LNCAP (cell line): ENCODE data around the gene JARID2.

Source experiments
- CTCF ChIP-seq: fragments of 450-650 bp; IDR thresholded peaks from 2 replicates; pipeline ENCODE4 v1.5.1; 2017; ENCODE audit warnings: mild to moderate bottlenecking

Gene JARID2

GRCh38 chr6:15399641-15400470 lies 154.0 kb downstream of the JARID2 start:
- no peak for TF ChIP-seq CTCF

DNA sequence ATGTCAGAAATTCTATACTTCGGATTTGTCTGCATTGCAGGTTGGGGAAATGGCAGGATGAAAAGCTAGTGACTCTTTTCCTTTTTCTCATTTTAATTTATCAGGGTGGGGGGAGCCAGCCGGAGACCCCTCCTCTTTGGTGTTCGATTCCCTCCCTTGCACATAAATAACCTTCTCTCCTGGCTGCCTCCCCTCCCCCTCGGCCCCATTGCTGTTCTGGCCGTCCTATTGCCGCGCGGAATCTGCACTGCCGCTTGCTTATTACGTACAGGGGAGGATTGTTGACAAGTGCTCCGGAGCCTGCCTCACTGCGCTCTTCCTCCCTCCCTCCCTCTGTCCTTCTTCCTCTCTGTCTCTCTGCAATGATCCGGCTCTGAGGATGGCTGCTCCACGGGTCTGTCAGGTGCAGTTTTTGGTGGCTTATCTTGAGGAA lies 154.7 kb downstream of the JARID2 start:
- no peak for TF ChIP-seq CTCF

DNA sequence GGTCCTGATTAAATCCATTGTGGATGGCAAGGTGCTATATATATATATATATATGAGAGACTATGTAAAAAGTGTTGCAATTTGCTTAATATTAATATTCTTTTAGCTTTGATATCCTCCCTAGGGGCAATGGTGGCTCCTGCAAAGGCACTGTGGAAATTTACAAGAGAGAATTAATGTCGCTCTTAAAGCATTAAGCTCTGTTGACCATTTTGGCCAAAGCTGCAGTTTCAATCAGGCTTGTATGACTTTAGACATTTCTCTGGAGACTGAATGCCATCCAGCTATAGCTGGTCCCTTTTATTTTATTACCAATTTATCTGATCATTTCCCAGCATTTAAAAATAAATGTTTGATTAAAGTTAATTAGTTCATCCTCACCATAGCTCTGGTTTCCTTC lies 155.3 kb downstream of the JARID2 start:
- no peak for TF ChIP-seq CTCF

- TF ChIP-seq CTCF, result no peak
Observed at GRCh38 chr6:15401769-15402250, 155.9 kb downstream of the JARID2 start.

DNA sequence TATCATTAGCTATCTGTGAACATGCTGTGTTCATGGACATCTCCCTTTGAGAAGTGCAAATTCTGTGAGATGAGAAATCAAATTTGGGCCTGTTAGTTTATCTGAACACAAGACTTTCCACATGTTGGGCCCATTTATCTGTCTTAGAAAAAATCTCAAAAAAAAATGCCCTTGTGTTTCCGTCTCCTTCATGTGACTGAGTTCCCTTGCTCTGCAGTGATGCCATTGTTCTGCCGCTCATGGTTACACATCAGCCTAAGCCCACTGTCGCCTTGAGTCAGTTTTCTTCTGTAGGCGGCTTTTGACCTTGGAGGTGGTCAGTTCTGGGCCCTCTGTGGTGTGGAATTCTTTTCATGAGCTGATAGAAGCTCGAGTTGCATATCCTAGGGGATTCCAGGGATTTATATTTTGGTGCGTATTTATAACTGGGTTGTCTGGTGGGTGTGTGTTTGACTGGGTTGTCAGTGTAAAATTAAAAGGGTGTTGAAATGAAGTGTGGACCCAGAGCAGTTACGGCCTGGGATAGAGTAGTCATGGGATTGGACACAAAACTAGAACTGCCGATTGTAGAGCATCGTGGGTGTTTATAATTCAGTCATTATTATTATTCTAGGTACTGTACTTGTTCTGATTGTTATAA lies 156.7 kb downstream of the JARID2 start:
- TF ChIP-seq CTCF, result no peak

- TF ChIP-seq CTCF, result no peak
Observed at GRCh38 chr6:15403094-15403755, 157.4 kb downstream of the JARID2 start.

- TF ChIP-seq CTCF, result no peak
Observed at GRCh38 chr6:15404685-15404980, 158.8 kb downstream of the JARID2 start.
